HepG2 (cell line): ENCODE results near the gene PIGO. TPM values are rescaled to one million over a fixed set of nuclear protein-coding genes. Genes with fewer than 3 reads are reported as not detected.

ENCODE experiments used
- ADNP ChIP-seq: sonication (generic); formaldehyde crosslinking; IDR thresholded peaks from 2 replicates; pipeline ENCODE4 v1.4.0; 2020; ENCODE audit warnings: missing genetic modification reagents
- ATF7-NPFF ChIP-seq: sonication (generic); formaldehyde crosslinking; IDR thresholded peaks from 2 replicates; pipeline ENCODE4 v1.8.1; 2023; ENCODE audit warnings: mild to moderate bottlenecking, low read depth, missing genetic modification reagents, moderate library complexity
- CBFB ChIP-seq: sonication (generic); formaldehyde crosslinking; IDR thresholded peaks from 2 replicates; pipeline ENCODE4 v1.4.0; 2020; ENCODE audit warnings: missing genetic modification reagents
- HNRNPUL1 ChIP-seq: fragments of 200-400 bp; formaldehyde crosslinking; IDR thresholded peaks from 2 replicates; pipeline ENCODE4 v1.6.1; 2017; ENCODE audit warnings: low read depth, mild to moderate bottlenecking, low read length, moderate library complexity
- MTF2 ChIP-seq: sonication (generic); formaldehyde crosslinking; IDR thresholded peaks from 2 replicates; pipeline ENCODE4 v1.5.0; 2020; ENCODE audit warnings: missing genetic modification reagents, borderline replicate concordance
- NFRKB ChIP-seq: fragments of 450-650 bp; IDR thresholded peaks from 2 replicates; pipeline ENCODE4 v1.6.1; 2017
- RFX3 ChIP-seq: IDR thresholded peaks from 2 replicates; pipeline ENCODE4 v1.6.1; 2016; ENCODE audit warnings: missing biosample characterization, missing genetic modification reagents
- SYNCRIP ChIP-seq: fragments of 200-400 bp; formaldehyde crosslinking; IDR thresholded peaks from 2 replicates; pipeline ENCODE4 v1.6.1; 2018; ENCODE audit warnings: mild to moderate bottlenecking, low read depth, low read length; ENCODE audit not compliant: insufficient read depth
- TOPORS ChIP-seq: sonication (generic); formaldehyde crosslinking; IDR thresholded peaks from 2 replicates; pipeline ENCODE4 v1.8.0; 2023; ENCODE audit warnings: mild to moderate bottlenecking, missing genetic modification reagents
- ZNF24 ChIP-seq: fragments of 450-650 bp; IDR thresholded peaks from 2 replicates; pipeline ENCODE4 v1.6.1; 2017; ENCODE audit warnings: antibody characterized with exemption, mild to moderate bottlenecking
- ZNF296 ChIP-seq: sonication (generic); formaldehyde crosslinking; conservative IDR thresholded peaks from 2 replicates; pipeline ENCODE4 v1.5.0; 2020; ENCODE audit warnings: mild to moderate bottlenecking, missing genetic modification reagents
- ZNF326 ChIP-seq: sonication (generic); formaldehyde crosslinking; IDR thresholded peaks from 2 replicates; pipeline ENCODE4 v1.4.0; 2020; ENCODE audit warnings: missing genetic modification reagents, borderline replicate concordance
- ZNF562 ChIP-seq: sonication (generic); formaldehyde crosslinking; IDR thresholded peaks from 2 replicates; pipeline ENCODE4 v1.8.0; 2022; ENCODE audit warnings: missing genetic modification reagents, borderline replicate concordance
- ZNF713 ChIP-seq: sonication (generic); formaldehyde crosslinking; IDR thresholded peaks from 2 replicates; pipeline ENCODE4 v1.4.0; 2020; ENCODE audit warnings: mild to moderate bottlenecking, missing genetic modification reagents
- polyA plus RNA-seq, 8 experiments: library from polyadenylated mRNA; depleted of rRNA in 3 of 8; stranded (reverse) in 7 of 8; unstranded in 1 of 8; fragments of >200 nt; fragmentation: Illumina TruSeq in 4 of 8; extraction: Trizol in 4 of 8; gene quantifications; 2 replicates each; pipeline versions ENCODE4 v1.2.1 to v1.2.3, GENCODE V29; 2011 to 2016; ENCODE audit warnings: low read depth in 4 of 8, missing spikeins in 1 of 8, mixed read lengths in 1 of 8; ENCODE audit not compliant: insufficient read depth in 1 of 8
- total RNA-seq, 5 experiments: library from RNA; depleted of rRNA; stranded (reverse); fragments of >200 nt; fragmentation: Illumina TruSeq; extraction: Trizol; gene quantifications; 2 replicates each; pipeline ENCODE4 v1.2.3, GENCODE V29; 2016; ENCODE audit warnings: low read depth in 1 of 5
- TF ChIP-seq, protein P1 (sequence below): sonication (generic); formaldehyde crosslinking; IDR thresholded peaks from 2 replicates; pipeline ENCODE4 v1.5.0; 2020; ENCODE audit warnings: mild to moderate bottlenecking, missing genetic modification reagents, borderline replicate concordance
- TF ChIP-seq, protein P2 (sequence below): sonication (generic); formaldehyde crosslinking; IDR thresholded peaks from 2 replicates; pipeline ENCODE4 v1.8.0; 2022; ENCODE audit warnings: missing genetic modification reagents, mild to moderate bottlenecking, borderline replicate concordance
- TF ChIP-seq, protein P3 (sequence below): sonication (generic); formaldehyde crosslinking; IDR thresholded peaks from 2 replicates; pipeline ENCODE4 v1.4.0; 2020; ENCODE audit warnings: mild to moderate bottlenecking, missing genetic modification reagents
- TF ChIP-seq, protein P4 (sequence below): sonication (generic); formaldehyde crosslinking; IDR thresholded peaks from 2 replicates; pipeline ENCODE4 v1.5.0; 2020; ENCODE audit warnings: mild to moderate bottlenecking, missing genetic modification reagents, borderline replicate concordance
- TF ChIP-seq, protein P5 (sequence below): sonication (generic); formaldehyde crosslinking; IDR thresholded peaks from 2 replicates; pipeline ENCODE4 v1.4.0; 2020; ENCODE audit warnings: missing genetic modification reagents

PIGO gene
- total and polyA plus RNA-seq, 2 of the 13 experiments (the other 11 are each of a cell fraction or from before 2014, with no cell fraction given): 20.5 to 26.2 TPM

DNA sequence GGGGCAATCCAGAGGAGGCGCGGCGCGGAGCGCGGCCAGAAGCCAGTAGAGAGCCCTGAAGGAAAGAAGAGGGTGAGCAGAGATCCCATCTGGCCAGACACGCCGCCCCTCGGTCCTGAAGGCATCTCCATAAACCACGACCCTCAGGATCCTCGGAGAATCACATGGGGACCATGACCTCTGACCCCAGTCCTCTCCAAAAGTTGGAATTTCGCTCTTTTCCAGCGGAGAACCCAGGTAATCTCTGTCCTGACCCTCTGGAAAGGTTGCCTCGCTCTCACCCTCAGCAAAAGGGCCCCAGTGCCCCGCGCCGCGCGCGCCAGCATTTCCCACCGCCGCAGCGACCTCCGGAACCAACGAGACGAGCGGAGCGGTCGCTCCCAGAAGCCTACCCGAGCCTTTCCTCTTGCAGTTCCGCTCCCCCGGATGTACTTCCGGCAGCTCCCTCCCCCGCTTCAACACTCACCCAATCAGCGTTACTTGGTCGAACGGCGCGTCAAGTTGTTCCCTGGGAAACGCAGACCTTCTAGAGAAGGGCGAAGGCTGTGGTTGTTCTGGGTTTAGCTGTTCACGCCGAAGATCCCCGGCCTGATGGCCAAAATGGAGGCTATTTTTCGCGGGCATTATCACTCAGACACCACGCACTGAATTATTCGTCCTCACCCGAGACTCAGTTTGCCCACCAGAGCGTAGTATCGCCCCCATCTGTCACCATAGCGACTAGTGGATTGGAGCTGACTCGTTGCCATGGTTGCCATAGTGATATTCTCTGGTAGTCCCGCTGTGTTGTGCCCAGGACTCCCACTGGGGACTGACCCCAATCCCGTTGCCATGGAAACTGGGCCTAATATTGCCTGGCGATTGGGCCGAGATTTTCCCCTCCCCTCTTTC lies 6.6 kb upstream of the PIGO start, which contains the start of gene STOML2 (continued):
- TF ChIP-seq, protein P1, sequence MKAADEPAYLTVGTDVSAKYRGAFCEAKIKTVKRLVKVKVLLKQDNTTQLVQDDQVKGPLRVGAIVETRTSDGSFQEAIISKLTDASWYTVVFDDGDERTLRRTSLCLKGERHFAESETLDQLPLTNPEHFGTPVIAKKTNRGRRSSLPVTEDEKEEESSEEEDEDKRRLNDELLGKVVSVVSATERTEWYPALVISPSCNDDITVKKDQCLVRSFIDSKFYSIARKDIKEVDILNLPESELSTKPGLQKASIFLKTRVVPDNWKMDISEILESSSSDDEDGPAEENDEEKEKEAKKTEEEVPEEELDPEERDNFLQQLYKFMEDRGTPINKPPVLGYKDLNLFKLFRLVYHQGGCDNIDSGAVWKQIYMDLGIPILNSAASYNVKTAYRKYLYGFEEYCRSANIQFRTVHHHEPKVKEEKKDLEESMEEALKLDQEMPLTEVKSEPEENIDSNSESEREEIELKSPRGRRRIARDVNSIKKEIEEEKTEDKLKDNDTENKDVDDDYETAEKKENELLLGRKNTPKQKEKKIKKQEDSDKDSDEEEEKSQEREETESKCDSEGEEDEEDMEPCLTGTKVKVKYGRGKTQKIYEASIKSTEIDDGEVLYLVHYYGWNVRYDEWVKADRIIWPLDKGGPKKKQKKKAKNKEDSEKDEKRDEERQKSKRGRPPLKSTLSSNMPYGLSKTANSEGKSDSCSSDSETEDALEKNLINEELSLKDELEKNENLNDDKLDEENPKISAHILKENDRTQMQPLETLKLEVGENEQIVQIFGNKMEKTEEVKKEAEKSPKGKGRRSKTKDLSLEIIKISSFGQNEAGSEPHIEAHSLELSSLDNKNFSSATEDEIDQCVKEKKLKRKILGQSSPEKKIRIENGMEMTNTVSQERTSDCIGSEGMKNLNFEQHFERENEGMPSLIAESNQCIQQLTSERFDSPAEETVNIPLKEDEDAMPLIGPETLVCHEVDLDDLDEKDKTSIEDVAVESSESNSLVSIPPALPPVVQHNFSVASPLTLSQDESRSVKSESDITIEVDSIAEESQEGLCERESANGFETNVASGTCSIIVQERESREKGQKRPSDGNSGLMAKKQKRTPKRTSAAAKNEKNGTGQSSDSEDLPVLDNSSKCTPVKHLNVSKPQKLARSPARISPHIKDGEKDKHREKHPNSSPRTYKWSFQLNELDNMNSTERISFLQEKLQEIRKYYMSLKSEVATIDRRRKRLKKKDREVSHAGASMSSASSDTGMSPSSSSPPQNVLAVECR (CRISPR knock-in tag): peak; percentile 99
- TF ChIP-seq, protein P2, sequence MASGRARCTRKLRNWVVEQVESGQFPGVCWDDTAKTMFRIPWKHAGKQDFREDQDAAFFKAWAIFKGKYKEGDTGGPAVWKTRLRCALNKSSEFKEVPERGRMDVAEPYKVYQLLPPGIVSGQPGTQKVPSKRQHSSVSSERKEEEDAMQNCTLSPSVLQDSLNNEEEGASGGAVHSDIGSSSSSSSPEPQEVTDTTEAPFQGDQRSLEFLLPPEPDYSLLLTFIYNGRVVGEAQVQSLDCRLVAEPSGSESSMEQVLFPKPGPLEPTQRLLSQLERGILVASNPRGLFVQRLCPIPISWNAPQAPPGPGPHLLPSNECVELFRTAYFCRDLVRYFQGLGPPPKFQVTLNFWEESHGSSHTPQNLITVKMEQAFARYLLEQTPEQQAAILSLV: peak; percentile 83
- no peak for TF ChIP-seq HNRNPUL1
- no peak for TF ChIP-seq ZNF713 (CRISPR knock-in tag)
- peak; percentile 32; the same call in 1 of the 2 replicates for TF ChIP-seq TOPORS (CRISPR knock-in tag)
- TF ChIP-seq SYNCRIP: no peak
- peak; percentile 93 for TF ChIP-seq RFX3 (CRISPR knock-in tag)
- TF ChIP-seq, protein P3, sequence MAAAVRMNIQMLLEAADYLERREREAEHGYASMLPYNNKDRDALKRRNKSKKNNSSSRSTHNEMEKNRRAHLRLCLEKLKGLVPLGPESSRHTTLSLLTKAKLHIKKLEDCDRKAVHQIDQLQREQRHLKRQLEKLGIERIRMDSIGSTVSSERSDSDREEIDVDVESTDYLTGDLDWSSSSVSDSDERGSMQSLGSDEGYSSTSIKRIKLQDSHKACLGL: no peak; the same call in 1 of the 2 replicates
- TF ChIP-seq ZNF562 (CRISPR knock-in tag): 0 out of 2 replicates have a peak, but pooled peaks have one; percentile 45
- no peak for TF ChIP-seq NFRKB
- no peak for TF ChIP-seq ZNF326 (CRISPR knock-in tag)
- no peak for TF ChIP-seq ZNF24
- TF ChIP-seq, protein P4, sequence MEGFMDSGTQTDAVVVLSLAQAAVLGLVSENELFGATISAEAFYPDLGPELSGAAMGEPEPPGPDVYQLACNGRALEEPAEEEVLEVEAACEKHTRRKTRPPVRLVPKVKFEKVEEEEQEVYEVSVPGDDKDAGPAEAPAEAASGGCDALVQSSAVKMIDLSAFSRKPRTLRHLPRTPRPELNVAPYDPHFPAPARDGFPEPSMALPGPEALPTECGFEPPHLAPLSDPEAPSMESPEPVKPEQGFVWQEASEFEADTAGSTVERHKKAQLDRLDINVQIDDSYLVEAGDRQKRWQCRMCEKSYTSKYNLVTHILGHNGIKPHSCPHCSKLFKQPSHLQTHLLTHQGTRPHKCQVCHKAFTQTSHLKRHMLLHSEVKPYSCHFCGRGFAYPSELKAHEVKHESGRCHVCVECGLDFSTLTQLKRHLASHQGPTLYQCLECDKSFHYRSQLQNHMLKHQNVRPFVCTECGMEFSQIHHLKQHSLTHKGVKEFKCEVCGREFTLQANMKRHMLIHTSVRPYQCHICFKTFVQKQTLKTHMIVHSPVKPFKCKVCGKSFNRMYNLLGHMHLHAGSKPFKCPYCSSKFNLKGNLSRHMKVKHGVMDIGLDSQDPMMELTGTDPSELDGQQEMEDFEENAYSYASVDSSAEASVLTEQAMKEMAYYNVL: no peak
- TF ChIP-seq CBFB (CRISPR knock-in tag): peak; percentile 90; the same call in 1 of the 2 replicates
- TF ChIP-seq, protein P5, sequence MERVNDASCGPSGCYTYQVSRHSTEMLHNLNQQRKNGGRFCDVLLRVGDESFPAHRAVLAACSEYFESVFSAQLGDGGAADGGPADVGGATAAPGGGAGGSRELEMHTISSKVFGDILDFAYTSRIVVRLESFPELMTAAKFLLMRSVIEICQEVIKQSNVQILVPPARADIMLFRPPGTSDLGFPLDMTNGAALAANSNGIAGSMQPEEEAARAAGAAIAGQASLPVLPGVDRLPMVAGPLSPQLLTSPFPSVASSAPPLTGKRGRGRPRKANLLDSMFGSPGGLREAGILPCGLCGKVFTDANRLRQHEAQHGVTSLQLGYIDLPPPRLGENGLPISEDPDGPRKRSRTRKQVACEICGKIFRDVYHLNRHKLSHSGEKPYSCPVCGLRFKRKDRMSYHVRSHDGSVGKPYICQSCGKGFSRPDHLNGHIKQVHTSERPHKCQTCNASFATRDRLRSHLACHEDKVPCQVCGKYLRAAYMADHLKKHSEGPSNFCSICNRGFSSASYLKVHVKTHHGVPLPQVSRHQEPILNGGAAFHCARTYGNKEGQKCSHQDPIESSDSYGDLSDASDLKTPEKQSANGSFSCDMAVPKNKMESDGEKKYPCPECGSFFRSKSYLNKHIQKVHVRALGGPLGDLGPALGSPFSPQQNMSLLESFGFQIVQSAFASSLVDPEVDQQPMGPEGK (CRISPR knock-in tag): peak; percentile 58
- no peak for TF ChIP-seq ZNF296
- peak; percentile 87 for TF ChIP-seq ATF7-NPFF (CRISPR knock-in tag)
- no peak for TF ChIP-seq ADNP (CRISPR knock-in tag)
- no peak for TF ChIP-seq MTF2 (CRISPR knock-in tag)
